ENCODE data around the gene DTX3.
"Not testable (repeated sequence)": the region's sequence is repeated elsewhere in the genome, so short reads cannot be mapped to it uniquely, and the experiment has no call there.

The DTX3 gene

GRCh38 chr12:57607958-57608663, 3.5 kb downstream of the DTX3 start:
- no peak for DNase-seq

GRCh38 chr12:57609101-57609780, 4.6 kb downstream of the DTX3 start:
- no peak for DNase-seq

- no peak for DNase-seq
Observed at GRCh38 chr12:57609781-57610553, 5.3 kb downstream of the DTX3 start.

GRCh38 chr12:57610554-57611107, 6.0 kb downstream of the DTX3 start:
- no peak for DNase-seq

- peak; percentile 34 for DNase-seq
Observed at GRCh38 chr12:57611108-57611826, 6.6 kb downstream of the DTX3 start, which contains the start of gene ARHGEF25. Gene ARHGEF25, plus strand, starts transcription at chr12:57611435. Its CDS starts 460 bp downstream, at chr12:57611895.

DNA sequence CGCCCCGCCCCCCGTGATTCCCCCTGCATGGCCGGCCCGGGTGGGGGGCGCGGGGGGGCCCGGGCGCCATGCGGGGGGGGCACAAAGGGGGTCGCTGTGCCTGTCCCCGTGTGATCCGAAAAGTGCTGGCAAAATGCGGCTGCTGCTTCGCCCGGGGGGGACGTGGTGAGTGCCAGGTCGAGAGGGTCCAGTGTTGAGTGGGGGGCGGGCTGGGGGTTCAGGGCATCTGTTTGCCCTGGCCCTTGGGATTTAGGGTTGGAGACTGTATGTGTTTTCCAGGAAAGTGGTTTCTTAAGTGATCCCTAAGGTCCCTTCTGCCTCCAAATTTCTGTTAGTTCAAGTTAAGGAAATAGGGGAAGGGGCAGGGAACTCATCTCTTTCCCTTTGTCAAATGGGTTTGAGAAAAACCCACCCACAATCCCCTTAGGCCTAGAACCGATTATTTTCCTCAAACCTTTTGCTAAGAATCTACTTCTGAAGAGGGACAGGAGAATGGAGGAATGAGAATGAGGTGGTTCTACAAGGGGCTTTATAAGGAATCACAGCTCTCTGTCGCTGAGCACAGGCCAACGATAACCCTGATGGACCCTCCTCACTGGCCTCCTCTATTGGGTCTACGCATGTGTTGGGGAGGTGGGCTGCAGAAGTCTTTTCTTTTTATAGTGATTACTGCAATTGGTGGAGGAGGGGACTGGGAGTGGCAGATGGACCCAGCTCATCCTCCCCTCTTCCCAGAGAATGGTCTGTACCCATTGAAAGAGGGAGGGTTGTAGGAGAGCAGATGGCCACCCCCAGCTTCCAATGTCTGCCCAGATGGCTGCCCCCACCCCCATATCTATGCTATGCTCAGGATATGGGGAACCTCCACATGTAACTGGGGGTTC, 7.4 kb downstream of the DTX3 start:
- no peak for DNase-seq

DNA sequence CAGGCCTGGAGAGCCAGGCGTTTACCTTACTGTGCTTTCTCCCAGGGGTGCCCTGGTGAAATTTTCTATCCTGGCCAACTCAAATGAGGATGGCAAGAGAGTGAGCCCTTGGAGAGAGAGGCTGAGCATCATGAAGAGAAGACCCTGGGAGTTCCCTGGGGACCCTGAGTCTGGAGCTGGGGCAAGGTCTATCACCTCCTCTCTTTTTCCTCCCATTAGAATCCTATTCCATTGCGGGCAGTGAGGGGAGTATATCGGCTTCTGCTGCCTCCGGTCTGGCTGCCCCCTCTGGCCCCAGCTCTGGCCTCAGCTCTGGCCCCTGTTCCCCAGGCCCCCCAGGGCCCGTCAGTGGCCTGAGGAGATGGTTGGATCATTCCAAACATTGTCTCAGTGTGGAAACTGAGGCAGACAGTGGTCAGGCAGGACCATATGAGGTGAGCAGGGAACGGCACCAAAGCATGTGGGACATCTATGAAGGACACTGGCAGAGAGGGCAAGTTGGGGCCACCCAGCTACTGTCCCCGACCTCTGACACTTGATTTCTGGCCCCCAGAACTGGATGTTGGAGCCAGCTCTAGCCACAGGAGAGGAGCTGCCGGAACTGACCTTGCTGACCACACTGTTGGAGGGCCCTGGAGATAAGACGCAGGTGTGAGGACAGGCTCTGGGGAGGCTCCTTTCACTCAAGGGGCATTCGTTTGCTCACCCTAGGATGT, 8.2 kb downstream of the DTX3 start:
- no peak for DNase-seq

DNA sequence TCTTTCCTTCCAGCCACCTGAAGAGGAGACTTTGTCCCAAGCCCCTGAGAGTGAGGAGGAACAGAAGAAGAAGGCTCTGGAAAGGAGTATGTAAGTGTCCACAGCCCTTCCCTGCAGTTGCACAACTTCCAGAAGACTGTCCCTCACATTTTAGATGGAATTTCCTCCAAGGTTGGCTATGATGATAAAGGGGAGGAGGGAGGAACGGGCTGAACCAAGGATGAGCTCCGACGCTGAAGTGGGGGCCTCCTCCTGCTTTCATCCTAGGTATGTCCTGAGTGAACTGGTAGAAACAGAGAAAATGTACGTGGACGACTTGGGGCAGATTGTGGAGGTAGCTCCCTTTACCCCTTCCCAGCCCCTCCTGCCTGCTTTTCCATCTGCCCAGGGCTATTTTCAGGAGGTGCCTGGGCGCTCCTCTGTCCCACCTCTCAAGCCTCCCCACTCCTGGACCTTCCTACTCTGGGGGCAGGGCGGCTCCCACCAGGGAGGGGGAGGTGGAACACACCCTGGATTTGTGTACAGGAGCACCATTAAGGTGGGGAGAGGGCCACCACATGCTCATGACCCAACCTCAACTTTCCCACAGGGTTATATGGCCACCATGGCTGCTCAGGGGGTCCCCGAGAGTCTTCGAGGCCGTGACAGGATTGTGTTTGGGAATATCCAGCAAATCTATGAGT, 8.9 kb downstream of the DTX3 start:
- DNase-seq, result no peak

DNA sequence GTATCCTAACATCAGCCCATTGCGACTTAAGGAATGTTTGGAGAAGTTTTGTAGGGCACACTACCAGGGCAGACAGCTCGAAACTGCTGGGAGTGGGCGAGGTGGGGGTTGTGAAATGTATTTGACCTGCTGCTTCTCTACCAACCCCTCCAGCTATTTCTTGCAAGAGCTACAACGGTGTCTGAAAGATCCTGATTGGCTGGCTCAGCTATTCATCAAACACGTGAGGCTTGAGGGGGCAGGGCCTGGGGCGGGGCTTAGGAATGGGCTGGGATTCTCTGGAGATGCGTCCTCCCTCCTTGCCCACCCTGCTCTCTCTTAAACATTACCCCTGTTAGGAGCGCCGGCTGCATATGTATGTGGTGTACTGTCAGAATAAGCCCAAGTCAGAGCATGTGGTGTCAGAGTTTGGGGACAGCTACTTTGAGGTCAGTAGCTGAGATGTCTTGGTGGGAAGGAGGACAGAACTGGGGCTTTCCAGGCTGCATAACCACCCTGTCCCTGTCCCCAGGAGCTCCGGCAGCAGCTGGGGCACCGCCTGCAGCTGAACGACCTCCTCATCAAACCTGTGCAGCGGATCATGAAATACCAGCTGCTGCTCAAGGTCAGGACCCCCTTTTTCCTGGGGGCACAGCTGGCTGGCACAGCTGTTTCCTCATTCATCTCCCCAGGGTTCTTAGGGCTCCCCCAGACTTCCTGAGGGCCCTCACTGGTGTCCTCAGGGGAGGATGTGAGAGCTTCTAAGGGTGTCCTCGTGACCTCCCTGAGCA, 9.7 kb downstream of the DTX3 start:
- peak; percentile 52 for DNase-seq

DNA sequence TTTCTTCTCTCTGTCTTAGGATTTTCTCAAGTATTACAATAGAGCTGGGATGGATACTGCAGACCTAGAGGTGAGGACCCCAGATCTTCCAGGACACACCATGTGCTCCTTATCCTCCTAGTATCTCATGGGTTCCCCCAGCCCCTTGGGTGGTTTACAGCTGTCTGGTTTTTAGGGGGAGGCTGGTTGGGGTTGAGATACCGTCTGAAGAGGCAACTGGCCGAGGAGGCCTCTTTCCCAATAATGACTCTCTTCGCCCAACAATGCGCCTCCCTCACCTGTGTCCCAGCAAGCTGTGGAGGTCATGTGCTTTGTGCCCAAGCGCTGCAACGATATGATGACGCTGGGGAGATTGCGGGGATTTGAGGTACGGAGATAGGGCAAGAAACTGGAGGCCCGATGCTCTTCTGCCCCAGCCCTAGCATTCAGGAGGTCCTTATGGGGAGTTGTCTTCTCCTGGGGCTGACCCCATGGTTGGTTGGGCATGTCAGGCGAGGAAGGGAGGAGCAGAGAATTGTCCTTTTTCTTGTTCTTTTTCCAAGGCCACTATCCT, 10.4 kb downstream of the DTX3 start:
- DNase-seq, result no peak

DNA sequence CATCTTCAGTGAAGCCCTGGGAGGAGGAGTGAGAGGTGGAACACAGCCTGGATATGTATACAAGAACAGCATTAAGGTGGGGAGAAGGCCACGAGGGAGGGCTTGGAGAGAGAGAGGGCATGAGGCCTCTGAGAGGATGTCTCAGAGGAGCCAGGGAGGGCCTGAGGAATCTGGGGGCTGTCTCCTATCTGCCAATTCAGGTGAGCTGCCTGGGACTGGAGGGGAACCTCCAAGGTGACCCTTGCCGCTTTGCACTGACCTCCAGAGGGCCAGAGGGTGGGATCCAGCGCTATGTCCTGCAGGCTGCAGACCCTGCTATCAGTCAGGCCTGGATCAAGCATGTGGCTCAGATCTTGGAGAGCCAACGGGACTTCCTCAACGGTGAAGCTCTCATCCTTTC, 11.0 kb downstream of the DTX3 start:
- no peak for DNase-seq

GRCh38 chr12:57616383-57617101, 11.9 kb downstream of the DTX3 start:
- DNase-seq, result no peak

DNA sequence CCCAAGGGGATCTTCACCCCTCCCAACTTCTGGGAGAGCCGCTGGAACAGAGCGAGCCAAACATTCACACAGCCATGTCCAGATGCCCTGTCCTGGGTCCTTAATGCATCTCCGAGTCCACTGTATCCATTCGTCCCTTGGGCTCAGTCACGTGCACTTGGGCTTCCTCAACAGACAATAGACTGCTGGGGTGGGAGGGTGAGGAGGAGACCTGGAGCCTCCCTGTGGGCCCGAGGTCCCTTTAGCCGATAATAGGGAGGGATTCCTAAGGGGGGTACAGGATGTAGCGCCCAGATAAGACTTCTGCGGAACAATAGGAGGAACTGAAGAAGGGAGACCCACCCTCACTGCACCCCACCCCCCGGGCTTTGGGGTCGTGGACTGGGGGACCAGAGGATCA, 13.3 kb downstream of the DTX3 start:
- DNase-seq, result no peak

- DNase-seq, result not testable (repeated sequence)
Observed at GRCh38 chr12:57618431-57618830, 13.8 kb downstream of the DTX3 start.

GRCh38 chr12:57618966-57619433, 14.4 kb downstream of the DTX3 start:
- no peak for DNase-seq

- no peak for DNase-seq
Observed at GRCh38 chr12:57619434-57620244, 15.0 kb downstream of the DTX3 start.

DNA sequence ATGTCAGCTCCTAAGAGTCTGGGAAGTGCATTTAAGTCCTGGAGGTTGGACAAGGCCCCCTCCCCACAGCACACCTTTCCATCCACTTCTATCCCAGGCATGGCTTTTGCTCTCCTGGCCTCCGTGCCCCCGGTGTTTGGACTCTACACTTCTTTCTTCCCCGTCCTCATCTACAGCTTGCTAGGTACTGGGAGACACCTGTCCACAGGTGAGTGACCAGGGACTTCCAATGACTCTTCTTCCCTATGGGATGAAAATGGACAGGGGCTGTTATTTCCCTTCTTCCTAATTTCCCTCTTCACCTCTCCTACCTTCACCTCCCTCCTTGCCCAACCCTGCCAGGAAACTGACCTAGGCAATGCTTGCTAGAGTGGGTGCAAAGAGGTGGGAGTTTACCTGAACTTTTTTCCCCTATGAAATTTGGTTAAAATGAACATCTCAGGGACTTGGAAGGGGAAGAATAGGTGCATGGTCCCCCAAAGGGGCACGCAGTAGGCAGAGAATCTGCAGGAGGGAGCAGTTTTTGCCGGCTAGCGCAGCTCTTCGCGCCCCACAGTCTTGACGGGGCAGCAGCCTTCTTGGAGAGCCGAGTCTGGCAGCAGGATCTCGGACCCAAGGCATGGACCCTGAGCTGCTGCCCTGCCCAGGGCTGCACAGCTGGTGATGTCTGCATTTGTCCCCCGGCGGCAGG, 15.8 kb downstream of the DTX3 start:
- DNase-seq, result no peak
